ENCODE data around the gene RBM4B.
"Not testable (repeated sequence)": the region's sequence is repeated elsewhere in the genome, so short reads cannot be mapped to it uniquely, and the experiment has no call there.

Gene RBM4B, protein sequence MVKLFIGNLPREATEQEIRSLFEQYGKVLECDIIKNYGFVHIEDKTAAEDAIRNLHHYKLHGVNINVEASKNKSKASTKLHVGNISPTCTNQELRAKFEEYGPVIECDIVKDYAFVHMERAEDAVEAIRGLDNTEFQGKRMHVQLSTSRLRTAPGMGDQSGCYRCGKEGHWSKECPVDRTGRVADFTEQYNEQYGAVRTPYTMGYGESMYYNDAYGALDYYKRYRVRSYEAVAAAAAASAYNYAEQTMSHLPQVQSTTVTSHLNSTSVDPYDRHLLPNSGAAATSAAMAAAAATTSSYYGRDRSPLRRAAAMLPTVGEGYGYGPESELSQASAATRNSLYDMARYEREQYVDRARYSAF

DNA sequence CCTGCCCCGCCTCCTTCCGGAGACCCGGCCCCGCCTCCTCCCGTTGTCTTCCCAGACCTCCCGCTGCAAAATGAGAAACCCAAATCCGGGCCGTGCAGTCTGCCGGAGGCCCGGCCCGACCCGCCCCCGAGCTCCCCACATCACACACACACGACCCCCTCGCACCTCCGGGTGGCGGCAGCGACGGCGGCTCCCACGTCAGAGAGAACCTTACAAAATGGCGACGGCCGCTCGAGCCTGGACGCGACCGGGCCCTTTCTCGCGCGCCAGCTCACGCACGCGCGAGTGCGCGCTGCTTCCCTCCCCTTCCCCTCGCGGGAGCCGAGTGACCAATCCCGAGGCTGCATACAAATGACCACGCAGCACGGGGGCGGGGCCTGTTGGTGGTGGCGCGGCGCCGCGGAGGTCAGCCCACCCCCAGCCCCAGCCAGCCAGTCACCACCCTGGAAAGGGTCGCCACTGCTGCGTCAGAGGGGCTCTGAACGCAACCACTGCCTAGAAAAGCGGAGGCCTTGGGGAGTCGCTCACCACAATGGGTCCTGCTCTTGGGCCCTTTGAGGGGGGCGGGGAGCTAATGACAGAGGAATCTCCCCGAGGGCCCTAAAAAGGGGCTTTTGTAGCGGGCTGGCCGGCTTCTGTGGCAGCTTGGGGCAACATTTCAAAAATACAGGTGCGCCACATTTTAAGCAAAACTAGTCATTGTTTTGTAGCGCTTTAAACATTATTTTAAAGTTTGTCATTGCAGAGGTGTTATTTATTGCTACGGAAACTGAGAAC lies at the start of gene RBM4B:
TSS of gene RBM4B (minus strand) at position 289 of the 777 bp plus-strand sequence. CDS start 808 bp downstream, outside the sequence.
- peak within 1 kb of the TSS; percentile 76 for H3K9ac ChIP-seq (ENCODE audit: low read depth, low read length)
- no peaks in the 10 kb centered on the region for H3K36me3 ChIP-seq (ENCODE audit: insufficient read depth, low read length)
- H3K9me3 ChIP-seq (ENCODE audit: control insufficient read depth, insufficient read depth, low read length) = no peaks in the 10 kb centered on the region
- H3K4me1 ChIP-seq (ENCODE audit: insufficient read depth, low read length) = peaks cover 6% of the 10 kb centered on the region; the same call in 1 of the 2 replicates

DNA sequence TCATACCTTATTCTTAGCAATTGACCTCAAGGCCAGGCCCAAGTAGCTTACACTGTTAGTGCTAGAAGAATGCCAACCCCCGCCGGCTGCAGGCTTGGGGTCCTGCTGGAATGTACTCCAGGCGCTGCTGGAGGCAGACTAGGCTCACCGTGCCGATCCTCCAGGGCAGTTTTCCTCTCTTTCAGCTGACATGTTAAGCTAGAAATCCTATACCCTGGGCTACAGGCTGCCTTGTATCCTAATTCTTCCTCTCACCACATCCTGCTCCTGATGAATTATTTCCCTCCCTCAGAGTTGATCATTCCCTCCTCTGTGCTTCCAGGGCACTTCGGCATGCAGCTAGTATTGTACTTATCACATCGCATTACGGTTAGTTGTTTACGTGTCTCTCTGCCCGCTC lies 48.0 kb upstream of the RBM4B start:
- Histone ChIP-seq H3K9ac (ENCODE audit: low read depth, low read length) (no peak overlapping the region), H3K36me3 (ENCODE audit: insufficient read depth, low read length) (no peaks in the 10 kb centered on the region), H3K9me3 (ENCODE audit: control insufficient read depth, insufficient read depth, low read length) (no peaks in the 10 kb centered on the region), H3K4me1 (ENCODE audit: insufficient read depth, low read length) (peaks cover 16% of the 10 kb centered on the region)

DNA sequence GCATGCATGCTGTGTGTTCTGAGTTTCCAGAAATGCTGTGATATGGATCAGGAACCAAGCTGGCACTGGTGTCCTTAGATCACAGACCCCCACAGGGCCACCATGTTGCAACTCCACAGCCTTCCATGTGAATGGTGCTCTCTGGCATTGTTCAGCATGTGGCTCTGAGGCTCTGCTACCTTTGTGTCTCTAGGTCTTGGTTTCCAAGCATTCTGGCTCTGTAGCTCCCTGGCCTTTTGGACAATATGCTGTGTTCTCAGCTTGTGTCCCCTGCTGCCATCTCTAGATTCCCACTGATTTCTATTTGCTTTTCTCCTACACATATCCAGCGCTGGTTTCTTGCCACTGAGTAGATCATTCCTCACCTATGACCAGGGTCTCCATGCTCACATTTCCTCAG lies 47.4 kb upstream of the RBM4B start:
- Histone ChIP-seq H3K9ac (ENCODE audit: low read depth, low read length) (no peak overlapping the region), H3K9me3 (ENCODE audit: control insufficient read depth, insufficient read depth, low read length) (no peaks in the 10 kb centered on the region), H3K4me1 (ENCODE audit: insufficient read depth, low read length) (peaks cover 21% of the 10 kb centered on the region), H3K36me3 (ENCODE audit: insufficient read depth, low read length) (no peaks in the 10 kb centered on the region)

DNA sequence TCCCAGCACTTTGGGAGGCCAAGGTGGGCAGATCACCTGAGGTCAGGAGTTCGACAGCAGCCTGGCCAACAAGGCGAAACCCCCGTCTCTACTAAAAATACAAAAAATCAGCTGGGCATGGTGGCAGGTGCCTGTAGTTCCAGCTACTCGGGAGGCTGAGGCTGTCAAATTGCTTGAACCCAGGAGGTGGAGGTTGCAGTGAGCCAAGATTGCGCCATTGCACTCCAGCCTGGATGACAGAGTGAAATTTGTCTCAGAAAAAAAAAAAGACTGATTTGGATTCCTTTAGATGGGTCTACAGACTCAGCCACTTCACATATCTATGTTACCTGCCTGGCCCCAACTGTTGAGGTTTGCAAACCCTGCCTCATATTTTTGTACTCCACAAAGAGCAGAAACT lies 46.5 kb upstream of the RBM4B start:
- not testable (repeated sequence) for H3K36me3 ChIP-seq (ENCODE audit: insufficient read depth, low read length); H3K9ac ChIP-seq (ENCODE audit: low read depth, low read length); H3K9me3 ChIP-seq (ENCODE audit: control insufficient read depth, insufficient read depth, low read length)
- H3K4me1 ChIP-seq (ENCODE audit: insufficient read depth, low read length) = peaks cover 30% of the 10 kb centered on the region

DNA sequence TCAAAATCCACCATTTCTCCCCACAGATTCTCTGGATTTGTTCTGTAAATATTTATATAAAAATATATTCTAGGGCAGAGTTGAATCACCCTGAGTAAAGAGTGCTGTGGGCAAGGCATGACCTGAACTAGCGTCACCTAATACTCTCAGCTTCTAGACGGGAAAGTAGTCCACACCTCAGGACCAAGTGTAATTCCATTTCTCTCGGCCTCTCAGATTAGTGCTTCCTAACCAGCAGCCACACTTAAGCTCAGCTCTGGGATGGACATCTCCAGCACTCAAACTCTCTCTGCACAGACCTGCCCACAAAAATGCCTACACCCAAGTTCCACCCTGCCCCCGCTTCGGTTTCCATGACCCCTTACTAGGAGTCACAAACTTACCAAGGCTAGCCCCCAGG lies 46.0 kb upstream of the RBM4B start:
- H3K9me3 ChIP-seq (ENCODE audit: control insufficient read depth, insufficient read depth, low read length) = no peaks in the 10 kb centered on the region
- peaks cover 35% of the 10 kb centered on the region for H3K4me1 ChIP-seq (ENCODE audit: insufficient read depth, low read length)
- no peaks in the 10 kb centered on the region for H3K36me3 ChIP-seq (ENCODE audit: insufficient read depth, low read length)
- H3K9ac ChIP-seq (ENCODE audit: low read depth, low read length) = no peak overlapping the region

DNA sequence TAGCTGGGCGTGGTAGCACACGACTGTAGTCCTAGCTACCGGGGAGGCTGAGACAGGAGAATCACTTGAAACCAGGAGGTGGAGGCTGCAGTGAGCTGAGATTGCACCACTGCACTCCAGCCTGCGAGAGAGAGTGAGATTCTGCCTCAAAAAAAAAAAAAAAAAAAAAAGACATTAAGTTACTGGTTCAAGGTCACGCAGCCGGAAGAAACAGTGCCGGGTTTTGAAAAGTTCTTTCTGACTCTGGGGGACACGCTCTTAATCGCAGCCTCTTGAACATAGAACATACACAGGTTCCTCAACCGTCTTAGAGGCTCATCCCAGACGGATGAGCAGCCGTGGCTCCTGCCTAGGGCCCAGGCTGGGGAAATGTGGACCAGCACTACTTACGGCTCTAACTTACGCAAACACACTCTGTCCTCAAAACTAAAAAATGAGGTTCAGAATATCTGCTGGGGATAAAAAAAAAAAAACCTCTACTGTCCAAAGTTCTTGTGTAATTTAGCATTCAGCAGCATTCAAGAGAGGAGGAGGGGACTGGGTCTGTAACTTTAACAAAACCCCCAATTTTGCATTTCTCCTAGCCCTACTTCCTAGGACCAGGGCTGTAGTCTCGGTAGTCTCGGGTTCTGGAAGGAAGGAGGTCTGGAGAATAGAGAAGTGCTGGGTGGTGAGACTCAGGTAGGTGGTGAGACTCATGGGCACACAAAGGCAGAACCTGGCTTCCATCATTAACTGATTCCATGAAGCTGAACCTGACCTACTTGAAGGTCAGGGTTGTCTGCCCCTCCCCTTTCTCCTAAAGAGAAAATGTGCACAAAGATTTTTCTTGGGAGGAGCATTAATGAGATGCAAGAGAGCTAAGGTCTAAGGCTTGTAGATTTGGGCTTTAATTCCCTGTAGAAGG lies 45.3 kb upstream of the RBM4B start:
- no peaks in the 10 kb centered on the region for H3K36me3 ChIP-seq (ENCODE audit: insufficient read depth, low read length)
- no peaks in the 10 kb centered on the region for H3K9me3 ChIP-seq (ENCODE audit: control insufficient read depth, insufficient read depth, low read length)
- H3K9ac ChIP-seq (ENCODE audit: low read depth, low read length) = no peak overlapping the region
- peaks cover 42% of the 10 kb centered on the region for H3K4me1 ChIP-seq (ENCODE audit: insufficient read depth, low read length)

DNA sequence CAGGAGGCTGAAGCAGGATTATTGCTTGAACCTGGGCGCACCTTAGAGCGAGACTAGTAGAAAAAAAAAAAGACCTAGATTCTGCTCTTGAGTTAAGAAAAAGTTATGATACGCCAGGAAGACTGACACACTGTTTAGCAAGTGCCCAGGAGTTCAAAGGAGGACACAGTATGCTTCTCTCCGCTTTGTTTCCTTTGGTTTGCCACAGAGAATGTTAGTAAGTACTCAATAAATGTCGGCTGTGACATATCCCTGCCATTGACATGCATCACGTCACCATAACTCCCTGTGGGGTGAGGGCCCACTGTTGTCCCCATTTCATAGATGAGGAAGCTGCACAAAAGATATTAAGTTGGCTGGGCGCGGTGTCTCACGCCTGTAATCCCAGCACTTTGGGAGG lies 44.3 kb upstream of the RBM4B start:
- H3K9me3 ChIP-seq (ENCODE audit: control insufficient read depth, insufficient read depth, low read length) = no peaks in the 10 kb centered on the region
- H3K4me1 ChIP-seq (ENCODE audit: insufficient read depth, low read length) = peaks cover 42% of the 10 kb centered on the region
- H3K9ac ChIP-seq (ENCODE audit: low read depth, low read length) = no peak overlapping the region
- H3K36me3 ChIP-seq (ENCODE audit: insufficient read depth, low read length) = no peaks in the 10 kb centered on the region

DNA sequence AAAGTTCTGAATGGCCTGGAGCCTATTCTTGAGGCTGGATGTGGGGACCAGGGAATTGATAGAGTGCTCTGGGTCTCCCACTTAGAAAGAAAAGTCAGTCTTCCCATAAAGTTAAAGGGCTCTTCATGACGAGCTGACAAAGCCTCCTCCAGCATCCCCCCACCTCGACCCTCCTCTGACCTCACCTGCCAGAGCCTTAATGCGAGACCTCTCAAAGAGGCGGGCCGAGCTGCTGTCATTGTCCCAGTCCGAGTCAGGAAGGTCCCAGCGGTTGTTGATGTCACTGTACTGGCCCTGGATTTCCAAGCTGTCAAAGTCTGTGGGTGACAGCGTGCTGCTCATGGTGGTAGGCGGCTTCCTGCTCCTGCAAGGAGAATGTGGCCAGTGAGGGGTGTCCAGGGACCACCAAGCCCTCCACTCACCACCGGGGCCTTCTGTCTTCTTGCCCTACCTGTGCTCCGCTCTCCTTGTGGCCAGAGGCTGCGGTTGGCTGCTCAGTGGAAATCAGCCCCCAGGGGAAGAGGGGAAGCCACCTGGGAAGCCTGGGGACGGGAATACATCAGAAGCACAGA lies 43.3 kb upstream of the RBM4B start:
- H3K4me1 ChIP-seq (ENCODE audit: insufficient read depth, low read length) = peaks cover 41% of the 10 kb centered on the region
- no peak overlapping the region for H3K9ac ChIP-seq (ENCODE audit: low read depth, low read length)
- H3K9me3 ChIP-seq (ENCODE audit: control insufficient read depth, insufficient read depth, low read length) = no peaks in the 10 kb centered on the region
- no peaks in the 10 kb centered on the region for H3K36me3 ChIP-seq (ENCODE audit: insufficient read depth, low read length)

DNA sequence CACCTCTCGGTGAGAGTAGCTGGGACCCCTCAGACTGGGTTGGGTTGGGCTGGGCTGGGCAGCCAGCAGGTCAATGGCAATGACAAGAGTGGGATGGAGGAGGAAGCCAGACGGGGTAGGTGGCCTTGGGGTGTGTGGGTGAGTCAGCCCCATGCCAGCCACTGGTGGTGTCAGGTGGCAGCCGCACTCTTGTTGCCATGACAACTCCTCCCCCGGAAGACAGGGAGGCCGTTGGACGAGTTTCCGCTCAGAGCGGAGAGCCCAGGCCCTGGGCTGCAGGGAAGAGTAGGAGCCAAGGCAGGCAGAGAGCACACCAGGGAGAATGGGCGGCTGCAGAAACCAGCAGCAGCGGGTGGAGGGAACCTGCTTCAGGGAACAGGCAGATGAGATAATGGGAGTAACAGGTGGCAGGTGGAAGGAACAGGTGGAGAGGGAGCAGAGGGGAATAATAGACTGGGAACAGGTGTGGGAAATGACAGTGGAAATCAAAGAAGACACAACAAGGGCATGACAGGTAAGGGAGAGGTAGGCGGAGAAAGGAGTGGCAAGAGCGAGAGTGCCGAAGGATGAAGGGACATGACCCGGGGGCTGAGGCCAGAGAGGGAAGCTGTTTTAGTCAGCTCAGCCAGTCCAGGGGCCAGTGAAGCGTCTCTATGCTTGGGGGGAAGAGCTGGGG lies 42.7 kb upstream of the RBM4B start:
- H3K9ac ChIP-seq (ENCODE audit: low read depth, low read length) = peak overlapping the region; percentile 30; the same call in 1 of the 2 replicates
- H3K36me3 ChIP-seq (ENCODE audit: insufficient read depth, low read length) = no peaks in the 10 kb centered on the region
- no peaks in the 10 kb centered on the region for H3K9me3 ChIP-seq (ENCODE audit: control insufficient read depth, insufficient read depth, low read length)
- peaks cover 34% of the 10 kb centered on the region for H3K4me1 ChIP-seq (ENCODE audit: insufficient read depth, low read length)

DNA sequence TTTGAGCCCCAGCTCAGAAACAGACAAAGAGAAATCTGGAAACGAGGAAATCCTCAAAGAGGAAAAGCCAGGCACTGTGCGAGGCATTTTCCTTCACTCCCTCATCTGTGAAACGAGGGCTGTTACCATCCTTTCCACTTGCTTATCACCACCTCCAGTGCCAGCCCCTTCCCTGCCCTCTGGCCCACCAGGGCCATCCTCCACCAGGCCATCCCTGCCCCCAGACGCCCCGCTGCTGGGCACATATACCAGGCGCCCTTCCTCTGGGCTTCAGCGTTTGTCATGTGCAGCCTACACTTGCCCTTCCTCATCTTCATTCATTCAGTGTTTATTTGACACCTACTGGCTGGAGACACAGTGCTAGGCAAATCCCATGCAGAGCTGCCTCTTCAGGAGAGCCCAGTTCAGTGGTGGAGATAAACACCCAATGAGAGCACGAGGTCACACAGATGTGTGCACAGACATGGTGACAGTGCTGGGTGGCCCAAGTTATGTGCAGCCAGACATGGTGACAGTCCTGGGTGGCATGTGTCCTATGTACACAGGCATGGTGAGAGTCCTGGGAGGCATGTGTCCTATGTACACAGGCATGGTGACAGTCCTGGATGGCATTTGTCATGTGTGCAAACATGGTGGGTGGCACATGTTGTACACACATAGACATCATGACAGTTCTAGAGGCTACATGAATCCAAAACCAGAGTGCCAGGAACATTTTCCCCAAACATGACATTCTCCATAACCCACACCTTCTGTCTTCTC lies 41.6 kb upstream of the RBM4B start:
- Histone ChIP-seq H3K9me3 (ENCODE audit: control insufficient read depth, insufficient read depth, low read length) (no peaks in the 10 kb centered on the region), H3K9ac (ENCODE audit: low read depth, low read length) (peak overlapping the region; percentile 25; the same call in 1 of the 2 replicates), H3K4me1 (ENCODE audit: insufficient read depth, low read length) (peaks cover 30% of the 10 kb centered on the region), H3K36me3 (ENCODE audit: insufficient read depth, low read length) (no peaks in the 10 kb centered on the region)

DNA sequence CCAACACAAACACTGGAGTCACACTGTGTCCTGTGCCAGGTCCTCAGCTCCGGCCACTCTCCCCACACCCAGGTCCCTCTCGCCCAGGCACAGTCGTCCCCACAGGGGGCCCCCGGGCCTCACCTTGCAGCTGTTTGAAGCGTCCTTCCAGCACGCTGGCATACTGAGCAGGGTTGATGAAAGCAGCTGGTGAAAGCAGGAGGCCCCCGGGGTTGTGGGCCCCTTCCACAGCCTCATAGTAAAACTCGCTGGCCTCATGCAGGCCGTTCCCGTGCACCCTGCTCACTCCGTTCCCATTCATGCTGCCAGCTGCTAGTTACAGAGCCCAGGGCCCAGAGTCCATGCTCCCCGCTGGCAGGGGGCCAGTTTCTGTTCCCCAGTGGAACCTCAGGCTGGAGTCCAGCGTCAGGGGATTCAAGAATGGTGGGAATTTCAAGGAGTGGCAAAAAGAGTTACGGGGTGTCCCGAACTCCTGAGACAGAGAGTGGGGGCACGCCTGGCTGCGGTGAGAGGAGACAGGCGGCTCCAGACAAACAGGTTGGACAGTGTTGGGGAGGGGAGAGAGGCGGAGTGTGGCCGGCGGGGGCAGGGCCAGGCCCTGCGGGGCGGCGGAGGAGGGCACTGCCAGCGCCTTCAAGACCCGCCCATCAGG lies 40.8 kb upstream of the RBM4B start:
- peaks cover 30% of the 10 kb centered on the region for H3K4me1 ChIP-seq (ENCODE audit: insufficient read depth, low read length)
- peaks cover 2% of the 10 kb centered on the region; the same call in 1 of the 2 replicates for H3K36me3 ChIP-seq (ENCODE audit: insufficient read depth, low read length)
- peak overlapping the region; percentile 25; the same call in 1 of the 2 replicates for H3K9ac ChIP-seq (ENCODE audit: low read depth, low read length)
- H3K9me3 ChIP-seq (ENCODE audit: control insufficient read depth, insufficient read depth, low read length) = no peaks in the 10 kb centered on the region

DNA sequence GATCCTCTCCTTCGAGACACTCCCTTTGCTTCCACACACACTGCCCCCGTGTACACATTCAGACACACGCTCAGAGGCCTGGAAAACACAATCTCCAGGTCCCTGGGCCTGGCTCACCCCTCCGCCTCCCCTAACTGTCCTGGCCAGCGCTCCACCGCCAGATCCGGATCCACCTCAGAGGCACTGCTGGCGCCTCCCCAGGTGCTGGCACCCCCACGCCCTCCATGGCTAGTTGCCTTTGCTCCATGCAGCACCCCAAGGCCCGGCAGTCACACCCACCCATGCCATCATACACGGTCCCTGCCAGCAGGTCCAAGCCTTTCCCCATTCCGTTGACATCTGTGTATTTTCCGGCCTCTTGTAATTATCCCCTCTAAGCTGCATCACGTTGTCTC lies 40.2 kb upstream of the RBM4B start:
- Histone ChIP-seq H3K4me1 (ENCODE audit: insufficient read depth, low read length) (peaks cover 30% of the 10 kb centered on the region), H3K9ac (ENCODE audit: low read depth, low read length) (no peak overlapping the region), H3K36me3 (ENCODE audit: insufficient read depth, low read length) (peaks cover 2% of the 10 kb centered on the region; the same call in 1 of the 2 replicates), H3K9me3 (ENCODE audit: control insufficient read depth, insufficient read depth, low read length) (no peaks in the 10 kb centered on the region)
